Epithelial cell of proximal tubule (primary cell): ENCODE data around the gene B9D1. TPM values are rescaled to one million over a fixed set of nuclear protein-coding genes. Genes with fewer than 3 reads are reported as not detected.

Source experiments
- DNase-seq: peaks from one replicate; pipeline ENCODE4 v3.0.0-alpha.2; 2011; ENCODE audit warnings: low read depth
- H3K4me3 ChIP-seq: 2 replicates; pipeline ENCODE4 v1.5.1; 2011; ENCODE audit warnings: low read depth, mild to moderate bottlenecking, low read length
- CTCF ChIP-seq: conservative IDR thresholded peaks from 2 replicates; pipeline ENCODE4 v1.5.1; 2012; ENCODE audit warnings: low read depth, mild to moderate bottlenecking, low read length
- total RNA-seq: library from RNA; depleted of rRNA; stranded (reverse); fragments of >200 nt; gene quantifications from 2 replicates; pipeline ENCODE4 v1.2.3, GENCODE V29; 2015

The B9D1 gene
- total RNA-seq, 1 donor from 2014 or later: 44.2 TPM

GRCh38 chr17:19346351-19347255, 15.9 kb downstream of the B9D1 start:
- DNase-seq: no peak

GRCh38 chr17:19345486-19346350, 16.8 kb downstream of the B9D1 start:
- H3K4me3 ChIP-seq: no peak overlapping the region
- no peak for TF ChIP-seq CTCF
- no peak for DNase-seq

More at GRCh38 chr17:19346351-19347255, 15.9 kb downstream of the B9D1 start:
- no peak overlapping the region for H3K4me3 ChIP-seq
- no peak for TF ChIP-seq CTCF

- H3K4me3 ChIP-seq: no peak overlapping the region
- no peak for DNase-seq
- no peak for TF ChIP-seq CTCF
These were observed 17.5 kb downstream of the B9D1 start for GRCh38 chr17:19345067-19345460.

- no peak overlapping the region for H3K4me3 ChIP-seq
- TF ChIP-seq CTCF: no peak
- no peak for DNase-seq
These were observed 18.0 kb downstream of the B9D1 start for GRCh38 chr17:19344311-19345066.

- no peak overlapping the region for H3K4me3 ChIP-seq
- DNase-seq: no peak
- TF ChIP-seq CTCF: no peak
These were observed 18.8 kb downstream of the B9D1 start for GRCh38 chr17:19343671-19344151.

- no peak overlapping the region for H3K4me3 ChIP-seq
- no peak for TF ChIP-seq CTCF
- no peak for DNase-seq
These were observed 19.3 kb downstream of the B9D1 start for GRCh38 chr17:19343256-19343630.
